GM19397 (cell line): ENCODE measurements around the gene SIAE.

Experiments used
- ATAC-seq: cut with Tn5 transposase; IDR thresholded peaks from one replicate; pipeline ENCODE4 v1.9.1; 2021; ENCODE audit warnings: mild to moderate bottlenecking, moderate library complexity; ENCODE audit not compliant: unreplicated experiment

Gene SIAE

DNA sequence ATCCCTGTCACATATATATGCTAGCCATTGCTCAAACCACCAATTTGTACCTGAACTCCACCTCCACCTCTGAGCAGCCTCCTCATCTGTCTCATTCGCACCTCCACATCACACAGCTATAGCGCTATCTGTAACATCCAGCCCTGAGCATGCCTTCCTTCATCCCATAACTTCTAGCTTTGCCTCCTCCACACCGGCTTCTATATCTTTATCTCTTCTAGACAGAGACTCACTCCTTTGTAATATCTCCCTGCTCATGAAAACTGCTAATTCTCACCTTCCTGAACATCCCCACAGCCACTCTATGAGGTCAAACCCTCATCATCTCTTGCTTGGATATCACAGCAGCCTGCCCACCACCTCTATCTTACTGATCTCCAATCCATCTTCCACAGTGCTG, 5.9 kb downstream of the SIAE start:
- no peak for ATAC-seq

DNA sequence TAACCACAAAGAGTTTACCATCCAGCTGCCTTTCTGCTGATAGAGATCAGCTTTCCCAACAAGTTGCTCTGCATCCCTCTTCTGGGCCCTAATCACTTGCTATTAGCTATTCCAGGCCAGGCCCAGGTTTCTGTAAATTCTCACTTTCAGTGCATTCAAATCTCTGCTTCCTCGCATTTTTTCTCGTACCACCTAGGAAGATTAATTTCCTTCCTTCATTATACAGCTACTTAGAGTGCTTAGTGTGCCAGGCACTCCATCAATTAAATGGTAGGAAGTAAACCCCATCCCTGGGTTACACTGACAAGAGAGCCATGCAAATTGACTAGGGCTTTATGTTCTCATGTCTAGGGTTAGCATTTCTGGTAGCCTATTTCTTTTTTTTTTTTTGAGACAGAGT, 9.7 kb downstream of the SIAE start:
- ATAC-seq, result no peak

DNA sequence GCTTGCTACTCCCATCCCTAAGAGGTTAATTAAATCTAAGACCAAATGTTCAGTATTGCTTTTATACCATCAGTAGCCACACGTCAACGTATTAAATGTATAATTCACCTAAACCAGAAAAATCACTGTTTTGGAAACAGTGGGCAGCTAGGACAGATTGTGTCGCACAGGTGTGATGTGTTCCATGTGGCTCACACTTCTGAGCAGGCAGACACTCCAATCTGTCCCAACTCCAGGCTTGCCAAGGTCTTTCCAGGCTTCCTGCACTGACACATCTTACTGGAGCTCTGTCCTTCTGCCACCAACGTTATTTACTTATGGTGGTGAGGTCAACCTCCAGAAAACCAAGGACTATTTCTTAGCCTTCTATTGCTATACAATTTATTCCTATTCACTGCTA, 11.4 kb downstream of the SIAE start:
- no peak for ATAC-seq

DNA sequence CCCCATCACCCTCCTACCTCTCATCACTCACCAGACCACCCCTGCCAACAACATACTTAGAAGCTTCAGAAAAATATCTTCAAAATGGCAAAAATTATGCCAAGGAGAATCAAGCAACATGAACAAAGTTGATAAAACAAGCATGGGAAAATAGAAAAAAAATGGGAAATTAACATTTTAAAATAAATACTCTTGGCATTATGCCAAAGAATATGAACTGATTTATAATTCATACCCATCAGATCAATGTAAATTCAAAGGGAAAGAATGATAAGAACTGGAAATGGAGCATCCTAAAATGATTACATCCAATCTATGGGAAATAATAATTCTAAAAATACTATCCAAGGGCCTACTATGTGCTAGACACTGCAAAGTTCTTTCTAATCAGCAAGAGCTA, 12.0 kb downstream of the SIAE start:
- ATAC-seq, result no peak

DNA sequence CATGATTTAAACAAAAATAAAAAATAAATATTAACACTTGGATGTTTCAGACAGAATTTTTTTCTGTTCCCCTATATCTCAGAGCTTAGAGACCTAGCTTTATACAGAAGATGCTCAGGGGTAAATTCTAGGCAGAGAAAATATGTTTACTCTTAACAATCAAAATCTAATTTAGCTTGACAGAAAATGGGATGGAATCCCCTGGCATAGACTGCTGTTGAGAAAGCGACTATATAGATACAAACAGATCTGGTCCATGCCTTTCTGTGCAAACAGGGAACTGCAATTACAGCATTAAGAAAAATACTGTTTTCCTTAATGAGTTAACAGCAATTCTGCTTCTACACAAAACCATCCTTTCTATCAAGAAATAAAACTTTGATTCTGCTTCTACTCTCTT, 14.6 kb downstream of the SIAE start:
- no peak for ATAC-seq

DNA sequence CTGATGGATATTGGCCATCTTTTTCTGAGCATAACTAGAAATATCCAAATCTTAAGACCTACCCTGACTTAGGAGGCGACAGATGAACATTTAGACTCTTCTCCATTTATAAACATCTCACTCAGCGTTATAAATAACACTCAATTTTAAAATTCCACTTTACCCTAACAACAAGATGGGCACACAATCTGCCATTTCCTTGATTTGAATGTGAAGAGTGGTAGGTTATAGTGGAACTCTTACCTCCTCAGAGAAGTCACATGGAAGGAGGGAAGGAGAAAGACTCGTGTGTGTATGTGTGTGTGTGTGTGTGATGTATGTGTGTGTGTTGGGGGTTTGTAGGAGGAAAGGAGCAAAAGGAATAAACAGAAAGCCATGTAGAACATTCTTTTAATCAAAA, 15.0 kb downstream of the SIAE start:
- ATAC-seq, result no peak

DNA sequence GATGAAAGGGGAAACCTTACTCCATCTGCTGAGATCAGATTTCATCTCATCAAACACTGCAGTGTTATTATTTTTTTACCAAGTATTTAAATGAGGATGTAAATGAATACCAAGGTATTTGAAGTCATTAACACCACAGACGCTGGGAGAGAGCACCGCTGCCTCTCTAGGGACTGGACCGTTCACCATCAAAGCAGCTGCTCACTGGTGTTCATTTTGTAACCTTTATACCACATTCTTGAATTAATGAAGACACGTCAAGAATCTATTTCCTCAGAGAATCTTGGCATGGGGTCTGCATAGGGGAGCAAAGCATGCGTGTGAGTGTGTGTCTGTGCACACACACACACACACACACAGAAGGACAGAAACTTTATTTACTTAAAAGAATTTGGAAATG, 15.6 kb downstream of the SIAE start:
- ATAC-seq, result no peak

DNA sequence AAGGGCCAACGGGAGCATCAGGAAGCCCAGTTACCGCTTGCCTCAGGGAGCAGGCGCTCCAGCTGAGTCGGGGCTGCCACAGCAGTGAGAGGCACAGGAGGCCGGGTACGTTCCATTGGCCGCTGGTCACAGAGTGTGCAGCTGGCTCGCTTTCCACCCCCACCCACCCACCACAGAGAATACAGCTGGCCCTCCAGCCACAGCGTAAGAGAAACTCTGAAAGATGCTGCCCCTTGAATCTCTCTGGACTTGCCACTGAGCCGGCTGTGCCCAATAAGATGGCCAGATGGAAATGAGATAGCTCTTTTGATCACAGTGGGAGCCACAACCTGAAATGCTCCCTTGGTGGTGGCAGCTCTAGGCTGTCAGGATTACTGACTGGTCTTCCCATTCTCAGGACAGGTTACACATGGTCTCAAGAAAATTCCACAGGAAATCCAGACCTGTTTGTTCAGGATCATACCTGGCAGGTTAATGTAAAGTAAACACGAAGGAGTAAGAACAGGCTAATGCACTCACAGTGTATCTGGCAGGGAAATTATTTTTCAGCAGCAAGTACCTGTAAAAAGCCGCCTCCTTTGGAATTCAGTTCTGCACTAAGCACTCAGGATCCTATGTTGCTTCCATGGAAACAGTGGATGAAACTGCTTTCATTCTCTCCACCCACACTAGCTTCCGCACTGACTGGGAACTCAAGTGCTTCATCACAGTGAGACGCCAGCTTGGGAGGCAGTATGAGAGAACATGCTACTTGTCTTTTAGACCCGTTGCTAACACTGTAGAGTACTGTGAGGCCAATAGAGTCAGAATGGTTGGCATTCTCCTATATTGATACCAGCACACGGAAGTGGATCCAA, 16.5 kb downstream of the SIAE start:
- ATAC-seq, result no peak

DNA sequence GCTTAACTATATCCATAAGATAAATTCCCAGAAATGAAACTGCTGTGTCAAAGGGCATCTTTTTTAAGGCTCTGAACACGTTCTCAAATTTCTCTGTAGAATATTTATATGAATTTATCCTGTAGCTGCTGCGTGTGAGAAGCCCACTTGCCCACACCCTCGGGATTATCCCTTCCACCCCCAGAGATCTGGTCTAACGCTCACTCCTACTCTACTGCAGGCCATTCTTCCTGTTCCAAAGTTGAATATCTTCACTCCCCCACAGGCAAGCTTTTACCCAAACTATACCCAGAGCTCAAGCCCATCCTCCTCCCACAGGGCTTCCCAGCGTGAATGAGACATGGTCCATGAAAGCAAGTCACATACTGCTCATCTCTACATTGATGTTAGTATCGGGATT, 24.9 kb downstream of the SIAE start:
- no peak for ATAC-seq

DNA sequence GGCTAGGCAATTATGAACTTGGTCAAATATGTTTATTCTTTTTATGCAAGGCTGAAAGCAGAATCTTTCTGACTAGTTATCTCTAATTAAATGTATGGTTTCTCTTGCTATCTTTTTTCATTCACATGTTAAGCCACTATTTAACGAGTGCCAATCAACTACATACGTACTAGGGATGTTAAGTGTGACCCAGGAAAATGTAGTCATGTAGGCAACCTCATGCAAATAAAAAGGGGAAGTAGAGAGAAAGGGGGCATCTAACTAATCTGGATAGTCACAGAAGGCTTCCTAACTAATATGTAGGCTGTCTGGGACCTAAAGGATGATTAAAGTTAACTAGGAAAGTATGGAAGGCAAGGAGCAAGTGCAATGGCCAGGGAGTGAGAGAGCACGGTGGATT, 27.4 kb downstream of the SIAE start:
- no peak for ATAC-seq

DNA sequence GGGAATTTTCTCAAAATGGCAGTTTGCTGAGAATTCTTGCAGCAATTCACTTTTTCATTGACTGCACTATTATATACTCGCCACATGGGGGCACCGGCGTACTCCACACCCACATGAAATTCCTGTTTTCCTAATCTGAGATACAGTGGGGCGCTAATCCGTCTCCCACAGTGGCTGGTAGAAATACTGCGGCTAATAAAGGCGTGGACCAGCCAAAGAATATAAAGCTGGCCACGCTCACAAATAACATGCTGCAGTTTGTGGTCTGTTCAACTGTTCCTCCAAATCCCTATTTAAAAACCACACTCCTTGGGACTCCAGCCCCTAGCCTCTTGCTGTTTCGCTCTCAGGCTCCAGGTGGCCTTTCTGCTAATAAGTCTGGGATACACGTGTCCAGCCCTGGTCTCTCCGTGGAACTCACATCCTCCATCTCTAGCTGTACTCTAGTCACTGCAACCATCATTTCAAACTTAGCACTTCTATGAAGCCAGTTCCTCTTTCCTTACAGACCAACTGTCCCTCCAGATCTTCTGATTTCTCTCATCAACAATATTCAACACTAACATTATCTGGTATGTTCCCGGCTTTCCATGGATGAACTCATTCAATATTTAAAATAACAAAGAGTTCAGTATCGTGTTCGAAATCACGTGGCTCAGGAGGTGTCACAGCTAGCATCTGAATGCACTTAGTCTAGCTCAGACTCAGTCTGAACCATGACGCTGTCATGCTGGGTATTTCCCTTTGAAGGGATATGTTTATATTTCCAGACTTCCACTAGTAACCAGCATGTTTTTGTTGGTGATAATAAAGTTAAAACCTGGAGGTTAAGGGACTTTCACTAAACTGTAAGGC, 28.9 kb downstream of the SIAE start:
- no peak for ATAC-seq

DNA sequence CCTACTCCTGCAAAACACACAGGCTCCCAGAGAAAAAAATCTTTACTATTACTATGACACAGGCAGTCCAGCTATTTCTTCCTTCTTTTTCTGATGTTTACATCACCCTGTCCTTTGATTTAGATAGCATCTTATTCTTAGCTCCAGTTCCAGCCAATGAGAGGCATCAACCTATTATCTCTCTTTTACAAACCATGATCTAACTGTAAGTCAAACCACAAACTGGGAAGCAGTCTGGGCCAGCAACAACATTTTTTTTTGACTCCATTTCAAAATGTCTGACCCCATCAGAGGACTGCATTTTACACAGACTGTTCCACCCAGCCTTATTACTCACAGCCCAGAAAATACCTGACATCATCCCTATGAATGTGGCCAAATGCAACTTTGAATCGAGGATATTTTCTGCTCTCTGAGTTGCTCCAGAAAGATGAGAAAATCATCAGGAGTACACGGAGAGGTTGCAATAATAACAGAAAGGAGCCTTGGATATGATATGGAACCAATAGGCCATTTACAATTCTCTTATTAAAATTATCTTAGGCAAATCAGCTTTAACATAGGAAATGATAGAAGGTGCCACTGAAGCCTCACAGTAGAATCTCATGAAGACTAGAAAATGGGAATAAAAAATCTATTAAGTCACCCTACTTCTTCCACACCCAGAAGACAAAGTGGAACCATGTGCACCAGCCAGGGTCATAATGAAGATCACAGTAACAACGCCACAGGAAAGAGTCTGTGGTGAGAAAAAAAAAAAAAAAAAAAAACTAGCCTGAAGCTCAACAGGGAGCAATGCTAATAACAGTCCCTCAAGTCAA, 29.7 kb downstream of the SIAE start:
- ATAC-seq, result no peak

DNA sequence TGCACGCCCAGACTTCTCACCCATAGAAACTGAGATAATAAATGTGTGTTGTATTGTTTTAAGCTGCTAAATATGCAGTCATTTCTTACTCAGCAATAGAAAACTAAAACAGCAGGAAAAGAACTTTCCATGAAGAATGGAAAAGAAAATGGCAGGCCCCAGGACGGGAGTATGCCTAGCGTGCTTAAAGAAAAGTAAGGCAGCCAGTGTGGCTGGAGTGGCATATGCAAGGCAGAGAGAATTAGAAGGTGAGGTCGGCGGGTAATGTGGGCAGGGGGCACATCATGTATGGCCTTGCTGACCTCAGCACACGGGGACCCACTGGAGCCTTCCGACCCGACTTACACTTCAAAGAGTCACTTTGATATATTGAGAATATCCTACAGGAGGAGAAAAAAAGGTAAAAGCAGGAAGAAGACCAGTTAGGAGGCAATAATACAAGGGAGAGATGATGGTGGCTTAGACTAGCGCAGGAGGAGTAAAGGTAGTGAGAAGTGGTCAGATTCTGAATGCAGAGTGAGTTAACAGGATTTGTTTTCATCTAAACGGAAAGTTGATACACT, 30.4 kb downstream of the SIAE start:
- ATAC-seq, result no peak

DNA sequence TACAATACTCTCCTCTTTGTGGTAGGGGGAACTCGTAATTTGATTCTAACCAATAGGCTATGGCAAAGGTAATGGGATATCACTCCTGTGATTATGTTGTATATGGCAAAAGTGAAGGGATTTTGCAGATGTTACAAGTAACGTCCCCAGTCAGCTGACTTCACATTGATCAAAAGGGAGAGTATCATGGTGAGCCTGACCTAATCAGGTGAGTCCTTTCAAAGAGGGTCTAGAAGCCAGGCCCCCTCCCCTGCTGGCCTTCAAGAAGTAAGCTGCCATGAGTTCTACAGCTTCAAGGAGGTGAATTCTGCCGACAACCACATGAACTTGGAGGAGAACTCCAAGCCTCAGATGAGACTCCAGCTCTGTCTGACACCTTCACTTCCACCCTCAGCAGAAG, 30.9 kb downstream of the SIAE start:
- no peak for ATAC-seq

DNA sequence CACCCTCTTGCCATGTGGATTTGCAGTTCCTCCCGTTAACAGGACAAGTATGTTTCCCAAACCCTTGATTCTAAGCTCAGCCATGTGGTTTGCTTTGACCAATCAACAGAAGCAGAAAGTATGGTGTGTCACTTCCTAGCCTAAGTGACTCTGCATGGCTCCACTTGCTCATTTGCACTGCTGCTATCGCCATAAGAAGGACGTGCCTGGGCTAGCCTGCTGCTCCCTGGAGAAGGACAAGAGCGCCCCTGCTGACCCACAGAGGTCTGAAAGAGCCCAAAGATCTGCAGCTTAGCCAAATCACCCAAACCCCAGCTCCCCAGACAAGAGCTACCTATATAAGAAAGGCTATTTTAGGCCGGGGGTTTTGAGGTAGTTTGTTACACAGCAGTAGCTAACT, 32.9 kb downstream of the SIAE start:
- no peak for ATAC-seq

DNA sequence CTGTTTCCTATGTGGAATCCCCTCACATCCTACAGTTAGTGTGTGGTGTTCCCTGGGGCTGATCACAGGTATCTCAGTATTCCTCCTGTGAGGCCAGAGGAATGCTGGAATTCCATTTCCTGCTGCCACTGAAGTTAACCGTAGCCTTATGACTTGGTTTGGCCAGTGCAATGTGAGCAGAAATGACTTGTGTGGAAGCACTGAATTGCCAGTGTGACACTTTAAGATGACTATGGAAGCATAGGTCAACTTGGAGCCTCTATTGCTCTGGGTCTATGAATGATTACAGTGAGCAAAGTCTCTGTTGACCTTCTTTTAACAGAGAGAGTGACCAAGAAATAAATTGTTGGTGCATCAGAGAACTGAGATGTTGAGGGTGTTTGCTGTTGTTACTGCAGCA, 34.4 kb downstream of the SIAE start:
- no peak for ATAC-seq

DNA sequence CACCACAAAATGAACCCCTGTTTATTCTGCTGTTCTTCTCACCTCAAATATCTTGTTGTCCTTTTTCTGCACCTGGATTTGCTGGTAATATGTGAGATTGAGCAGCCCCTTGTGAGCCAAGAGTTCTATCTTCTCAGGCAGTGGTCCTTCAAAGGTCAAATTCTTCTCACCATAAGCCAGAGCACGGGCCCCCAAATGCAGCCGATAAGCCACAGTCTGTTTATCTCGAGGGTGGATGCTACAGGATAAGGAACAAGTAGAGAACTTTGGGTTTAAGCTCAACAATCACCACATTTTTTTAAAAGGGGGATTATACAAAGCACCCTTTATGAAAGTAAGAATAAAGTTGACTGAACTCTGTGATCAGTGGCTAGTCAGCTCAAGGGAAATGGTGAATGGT, 35.0 kb downstream of the SIAE start:
- no peak for ATAC-seq

DNA sequence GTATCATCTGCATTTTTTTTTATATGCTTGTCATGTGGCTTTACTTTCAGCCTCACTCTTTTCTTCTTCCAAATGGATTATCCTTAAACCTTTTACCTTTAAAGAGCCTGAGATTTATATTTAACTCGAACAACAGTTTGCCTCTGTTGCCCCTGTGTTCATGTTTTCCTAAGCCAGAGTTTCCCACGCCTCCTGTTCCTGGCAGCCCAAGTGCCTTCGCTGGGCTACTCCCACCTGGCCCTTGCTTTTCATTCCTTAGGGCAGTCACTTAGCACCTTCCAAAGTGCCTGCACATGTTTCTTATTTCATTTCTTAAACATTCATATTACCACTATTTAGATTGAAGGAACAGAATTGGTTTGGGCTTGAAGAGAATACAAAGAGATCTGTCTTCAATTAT, 37.6 kb downstream of the SIAE start:
- no peak for ATAC-seq

DNA sequence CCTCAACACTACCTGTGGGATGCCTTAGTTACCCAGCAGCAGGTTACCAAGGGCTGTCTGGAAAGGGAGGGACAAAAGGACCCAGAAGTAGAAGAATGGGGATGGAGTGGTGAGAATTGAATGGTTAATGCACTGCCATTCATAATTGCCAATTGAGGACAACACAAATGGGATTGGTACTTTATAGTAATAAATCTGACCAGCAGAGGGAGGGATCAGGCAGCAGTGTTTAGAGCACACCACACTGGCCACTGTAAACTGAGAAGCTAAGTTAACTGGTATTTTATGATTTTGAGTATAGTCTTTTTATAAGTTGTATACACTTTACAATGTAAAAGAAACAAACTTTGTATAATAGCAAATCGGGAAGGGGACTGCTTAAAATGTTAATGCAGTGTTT, 40.2 kb downstream of the SIAE start:
- no peak for ATAC-seq

DNA sequence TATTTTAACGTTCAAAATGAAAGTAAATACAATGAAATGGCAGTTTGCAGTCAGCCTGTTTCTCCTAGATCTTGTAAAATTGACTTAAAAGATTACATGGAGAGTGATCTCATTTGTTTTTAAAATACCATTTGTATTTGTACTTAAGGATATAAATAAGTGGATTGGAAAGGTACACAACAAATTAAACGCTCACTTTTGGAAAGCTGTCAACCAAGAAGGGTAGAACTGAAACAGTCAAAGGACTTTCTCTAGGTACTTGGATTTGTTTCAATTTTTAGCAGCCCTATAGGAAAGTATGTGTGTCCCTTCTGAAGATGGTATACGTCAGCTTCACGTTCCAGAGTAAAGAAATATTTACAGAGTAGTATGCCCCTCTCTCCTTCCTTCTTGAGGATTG, 43.6 kb downstream of the SIAE start:
- ATAC-seq, result no peak

DNA sequence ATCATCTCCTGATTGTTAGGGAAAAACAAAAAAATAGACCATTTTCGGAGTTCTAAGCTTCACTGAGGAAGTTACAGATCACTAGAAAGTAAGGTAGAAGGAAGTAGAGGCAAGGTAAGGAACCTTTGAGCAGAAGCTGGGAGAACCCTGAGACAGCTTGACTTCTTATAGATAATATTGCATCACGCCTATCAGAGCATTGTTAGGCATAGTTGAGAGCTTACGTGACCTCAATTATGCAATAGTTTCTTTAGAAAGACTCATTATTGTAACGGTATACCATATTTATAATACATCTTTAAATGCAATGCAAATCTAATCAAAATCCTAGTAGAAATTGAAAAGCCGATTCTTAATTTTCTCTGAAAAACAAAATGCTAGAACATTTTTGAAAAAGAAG, 46.0 kb downstream of the SIAE start:
- ATAC-seq, result no peak
